Measurements from ENCODE around the gene RBM10. TPM values are rescaled to one million over a fixed set of nuclear protein-coding genes. Genes with fewer than 3 reads are reported as not detected.

Gene RBM10
- total and polyA plus RNA-seq, 9 of the 15 experiments (the other 6 are each of a cell fraction or from before 2014, with no cell fraction given) = 1.1 to 61.7 (median 31.5) TPM

DNA sequence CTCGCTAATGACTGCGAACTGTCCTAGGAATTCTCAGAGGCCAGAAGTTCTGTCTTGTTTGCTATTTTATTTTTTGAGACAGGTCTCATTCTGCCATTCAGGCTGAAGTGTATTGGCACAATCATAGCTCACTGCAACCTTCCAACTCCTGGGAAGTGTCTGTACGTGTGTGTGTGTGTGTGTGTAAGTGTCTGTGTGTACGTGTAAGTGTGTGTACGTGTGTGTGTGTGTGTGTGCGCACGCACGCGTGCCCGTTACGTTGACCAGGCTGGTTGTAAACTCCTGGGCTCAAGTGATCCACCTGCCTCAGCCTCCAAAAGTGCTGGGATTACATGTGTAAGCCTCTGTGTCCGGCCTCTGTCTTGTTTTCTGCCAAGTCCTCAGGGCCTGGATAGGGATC lies 63.1 kb downstream of the RBM10 start:
- Histone ChIP-seq H3K4me2 (ENCODE audit: insufficient read depth, low read length) (no peak overlapping the region), H4K20me1 (replicated peaks; ENCODE audit: control insufficient read depth, insufficient read depth, low read length) (no peaks in the 10 kb centered on the region), H3K4me1 (replicated peaks in 1 of 2; ENCODE audit: control insufficient read depth in 2 of 2, insufficient read depth in 2 of 2, low read length in 2 of 2) (no peaks in the 10 kb centered on the region; a peak in 1 of 5 replicates), H3K27ac (ENCODE audit: extremely low read depth, low read depth, low read length) (no peak overlapping the region), H3K4me3 (no peak overlapping the region), H3K79me2 (ENCODE audit: control insufficient read depth, insufficient read depth, low read length) (no peaks in the 10 kb centered on the region), H3K9me3 (replicated peaks; ENCODE audit: control insufficient read depth, insufficient read depth, low read depth, low read length) (no peaks in the 10 kb centered on the region), H3K36me3 (ENCODE audit: control insufficient read depth, insufficient read depth, low read length) (peaks cover 92% of the 10 kb centered on the region), H2AFZ (ENCODE audit: low read depth, low read length) (no peak overlapping the region), H3K27me3 (ENCODE audit: control insufficient read depth in 2 of 2, insufficient read depth in 2 of 2, low read length in 2 of 2) (no peaks in the 10 kb centered on the region), H3K9me1 (ENCODE audit: control insufficient read depth, insufficient read depth, low read length) (no peaks in the 10 kb centered on the region), H3K9ac (ENCODE audit: insufficient read depth in 1 of 2, low read depth in 2 of 2, low read length in 2 of 2) (no peak overlapping the region)
- TF ChIP-seq, protein P1, sequence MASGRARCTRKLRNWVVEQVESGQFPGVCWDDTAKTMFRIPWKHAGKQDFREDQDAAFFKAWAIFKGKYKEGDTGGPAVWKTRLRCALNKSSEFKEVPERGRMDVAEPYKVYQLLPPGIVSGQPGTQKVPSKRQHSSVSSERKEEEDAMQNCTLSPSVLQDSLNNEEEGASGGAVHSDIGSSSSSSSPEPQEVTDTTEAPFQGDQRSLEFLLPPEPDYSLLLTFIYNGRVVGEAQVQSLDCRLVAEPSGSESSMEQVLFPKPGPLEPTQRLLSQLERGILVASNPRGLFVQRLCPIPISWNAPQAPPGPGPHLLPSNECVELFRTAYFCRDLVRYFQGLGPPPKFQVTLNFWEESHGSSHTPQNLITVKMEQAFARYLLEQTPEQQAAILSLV (tag; IDR thresholded peaks at IDR 0.05) = no peak
- TF ChIP-seq, protein P2, sequence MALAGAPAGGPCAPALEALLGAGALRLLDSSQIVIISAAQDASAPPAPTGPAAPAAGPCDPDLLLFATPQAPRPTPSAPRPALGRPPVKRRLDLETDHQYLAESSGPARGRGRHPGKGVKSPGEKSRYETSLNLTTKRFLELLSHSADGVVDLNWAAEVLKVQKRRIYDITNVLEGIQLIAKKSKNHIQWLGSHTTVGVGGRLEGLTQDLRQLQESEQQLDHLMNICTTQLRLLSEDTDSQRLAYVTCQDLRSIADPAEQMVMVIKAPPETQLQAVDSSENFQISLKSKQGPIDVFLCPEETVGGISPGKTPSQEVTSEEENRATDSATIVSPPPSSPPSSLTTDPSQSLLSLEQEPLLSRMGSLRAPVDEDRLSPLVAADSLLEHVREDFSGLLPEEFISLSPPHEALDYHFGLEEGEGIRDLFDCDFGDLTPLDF (CRISPR knock-in tag; IDR thresholded peaks at IDR 0.05) = no peak
- TF ChIP-seq RFX5 (IDR thresholded peaks at IDR 0.05; ENCODE audit: low read depth, low read length) (no peak), TBP (optimal IDR thresholded peaks at IDR 0.05; ENCODE audit: low read depth, low read length) (no peak), GATA2 (CRISPR knock-in tag; IDR thresholded peaks at IDR 0.05) (no peak)
- TF ChIP-seq, protein P3, sequence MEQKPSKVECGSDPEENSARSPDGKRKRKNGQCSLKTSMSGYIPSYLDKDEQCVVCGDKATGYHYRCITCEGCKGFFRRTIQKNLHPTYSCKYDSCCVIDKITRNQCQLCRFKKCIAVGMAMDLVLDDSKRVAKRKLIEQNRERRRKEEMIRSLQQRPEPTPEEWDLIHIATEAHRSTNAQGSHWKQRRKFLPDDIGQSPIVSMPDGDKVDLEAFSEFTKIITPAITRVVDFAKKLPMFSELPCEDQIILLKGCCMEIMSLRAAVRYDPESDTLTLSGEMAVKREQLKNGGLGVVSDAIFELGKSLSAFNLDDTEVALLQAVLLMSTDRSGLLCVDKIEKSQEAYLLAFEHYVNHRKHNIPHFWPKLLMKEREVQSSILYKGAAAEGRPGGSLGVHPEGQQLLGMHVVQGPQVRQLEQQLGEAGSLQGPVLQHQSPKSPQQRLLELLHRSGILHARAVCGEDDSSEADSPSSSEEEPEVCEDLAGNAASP (IDR thresholded peaks at IDR 0.05) = no peak
- ChIA-PET POLR2A (interaction anchor here (0.7 kb wide), 1 partner anchor 11 kb away, joined by 3 read pairs; no protein-coding TSS in a partner anchor), CTCF (ENCODE audit: low intra/inter-chr PET ratio) (no interaction called here)
- 90% methylated on average over 12 of the region's 12 CpGs for WGBS (ENCODE audit: insufficient coverage, low coverage, missing lambda C conversion rate)
- intact Hi-C loops (cut with micrococcal nuclease) = no loop called here
- in situ Hi-C loops (cut with MboI) = no loop called here
- no peak for ATAC-seq
- no peak for FAIRE-seq
- no TSS peak for BruUV-seq (replicated peaks)
- no peak for DNase-seq (ENCODE audit: extremely low read depth in 1 of 4, low spot score in 3 of 4)
